ENCODE results near the gene IL18R1. TPM values are rescaled to one million over a fixed set of nuclear protein-coding genes. Genes with fewer than 3 reads are reported as not detected.

Gene IL18R1
- total RNA-seq, 3 donors from 2014 or later (not counting 1 experiment from before 2014, with no cell fraction given): 42.9 to 58.8 (median 46.7) TPM

DNA sequence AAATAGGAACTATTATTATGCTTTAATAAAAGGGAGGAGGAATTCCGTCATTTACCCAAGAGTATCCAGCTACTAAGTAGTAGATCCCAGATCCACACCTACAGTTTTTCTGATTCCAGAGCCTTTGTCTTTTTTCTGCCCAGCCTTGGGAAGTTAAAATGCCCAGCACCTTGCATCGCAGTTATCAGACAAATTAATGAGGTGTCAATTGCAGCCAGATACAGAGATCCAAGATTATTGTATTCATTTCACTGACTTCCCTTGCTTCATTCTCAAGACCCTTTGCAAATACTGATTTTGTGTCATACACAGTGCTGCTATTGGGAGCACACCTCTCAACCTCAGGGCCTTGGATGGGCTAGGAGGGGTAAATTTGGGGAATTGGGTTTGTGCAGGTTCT lies 1.1 kb downstream of the IL18R1 start:
- TF ChIP-seq, protein P1, sequence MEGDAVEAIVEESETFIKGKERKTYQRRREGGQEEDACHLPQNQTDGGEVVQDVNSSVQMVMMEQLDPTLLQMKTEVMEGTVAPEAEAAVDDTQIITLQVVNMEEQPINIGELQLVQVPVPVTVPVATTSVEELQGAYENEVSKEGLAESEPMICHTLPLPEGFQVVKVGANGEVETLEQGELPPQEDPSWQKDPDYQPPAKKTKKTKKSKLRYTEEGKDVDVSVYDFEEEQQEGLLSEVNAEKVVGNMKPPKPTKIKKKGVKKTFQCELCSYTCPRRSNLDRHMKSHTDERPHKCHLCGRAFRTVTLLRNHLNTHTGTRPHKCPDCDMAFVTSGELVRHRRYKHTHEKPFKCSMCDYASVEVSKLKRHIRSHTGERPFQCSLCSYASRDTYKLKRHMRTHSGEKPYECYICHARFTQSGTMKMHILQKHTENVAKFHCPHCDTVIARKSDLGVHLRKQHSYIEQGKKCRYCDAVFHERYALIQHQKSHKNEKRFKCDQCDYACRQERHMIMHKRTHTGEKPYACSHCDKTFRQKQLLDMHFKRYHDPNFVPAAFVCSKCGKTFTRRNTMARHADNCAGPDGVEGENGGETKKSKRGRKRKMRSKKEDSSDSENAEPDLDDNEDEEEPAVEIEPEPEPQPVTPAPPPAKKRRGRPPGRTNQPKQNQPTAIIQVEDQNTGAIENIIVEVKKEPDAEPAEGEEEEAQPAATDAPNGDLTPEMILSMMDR (IDR thresholded peaks at IDR 0.05): no peak
- no peaks in the 10 kb centered on the region for H3K27me3 Mint-ChIP-seq (ENCODE audit: low read depth in 2 of 2)
- peak overlapping the region; percentile 90 to 97 for H3K27ac Mint-ChIP-seq
- intact Hi-C loops (cut with micrococcal nuclease): loop anchor here (1.0 to 5.0 kb wide), 5 partner anchors 8 to 529 kb away; no protein-coding TSS in a partner anchor
- no peaks in the 10 kb centered on the region for H3K36me3 Mint-ChIP-seq
- ATAC-seq (no peak), DNase-seq (peak in 1 of 2 donors; percentile 11)
- peak overlapping the region; percentile 94 for H3K27ac ChIP-seq (ENCODE audit: low read length)
- H3K4me3 ChIP-seq (ENCODE audit: low read length): peak overlapping the region; percentile 98
- H3K9me3 ChIP-seq (ENCODE audit: control insufficient read depth, insufficient read depth, low read length): no peaks in the 10 kb centered on the region
- H3K4me1 Mint-ChIP-seq: peaks cover 48 to 54% of the 10 kb centered on the region in 2 donors
- H3K27me3 ChIP-seq (ENCODE audit: control insufficient read depth, insufficient read depth, low read length): no peaks in the 10 kb centered on the region
- 73% methylated on average over 2 of the region's 2 CpGs for WGBS (ENCODE audit: insufficient coverage)
- H3K36me3 ChIP-seq (ENCODE audit: control insufficient read depth, insufficient read depth, low read length): peaks cover 1% of the 10 kb centered on the region
- H3K4me1 ChIP-seq (ENCODE audit: control insufficient read depth, insufficient read depth, low read length): peaks cover 36% of the 10 kb centered on the region
- H3K9me3 Mint-ChIP-seq: no peaks in the 10 kb centered on the region
- H3K4me3 Mint-ChIP-seq: peak overlapping the region; percentile 99

DNA sequence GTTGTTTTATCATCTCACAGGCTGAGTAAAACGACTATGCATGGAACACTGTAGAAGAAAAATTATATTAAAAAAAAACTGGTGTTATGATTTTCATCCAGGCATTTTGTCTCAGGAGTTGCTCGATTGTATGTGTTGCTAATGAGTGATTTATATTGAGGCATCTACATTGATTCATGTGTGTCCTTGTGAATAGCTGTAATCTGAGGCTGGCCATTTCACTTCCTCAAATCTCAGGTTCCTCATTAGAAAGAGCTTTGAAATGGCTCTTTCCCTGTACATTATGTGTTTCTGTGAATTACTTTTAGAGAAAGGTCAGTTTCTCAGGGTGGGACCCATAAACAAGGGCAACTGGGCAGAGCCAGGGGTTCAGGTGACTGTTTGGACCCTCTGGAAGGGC lies 2.3 kb downstream of the IL18R1 start:
- intact Hi-C loops (cut with micrococcal nuclease): loop anchor here (1.0 to 5.0 kb wide), 5 partner anchors 56 to 531 kb away; no protein-coding TSS in a partner anchor
- Mint-ChIP-seq H3K4me1 (peaks cover 57 to 58% of the 10 kb centered on the region in 2 donors), H3K36me3 (peaks cover 6% of the 10 kb centered on the region), H3K27me3 (ENCODE audit: low read depth in 2 of 2) (no peaks in the 10 kb centered on the region), H3K9me3 (no peaks in the 10 kb centered on the region), H3K27ac (peak overlapping the region; percentile 90 to 97), H3K4me3 (peak overlapping the region; percentile 99)
- peaks cover 38% of the 10 kb centered on the region for H3K4me1 ChIP-seq (ENCODE audit: control insufficient read depth, insufficient read depth, low read length)
- ATAC-seq (no peak), DNase-seq (peak in 1 of 2 donors; percentile 11)
- peak overlapping the region; percentile 26 for H3K4me3 ChIP-seq (ENCODE audit: low read length)
- no peaks in the 10 kb centered on the region for H3K9me3 ChIP-seq (ENCODE audit: control insufficient read depth, insufficient read depth, low read length)
- no peaks in the 10 kb centered on the region for H3K27me3 ChIP-seq (ENCODE audit: control insufficient read depth, insufficient read depth, low read length)
- H3K27ac ChIP-seq (ENCODE audit: low read length): peak overlapping the region; percentile 44
- WGBS (ENCODE audit: insufficient coverage): 7% methylated on average over 1 of the region's 2 CpGs
- H3K36me3 ChIP-seq (ENCODE audit: control insufficient read depth, insufficient read depth, low read length): peaks cover 10% of the 10 kb centered on the region
- TF ChIP-seq, protein P1 (IDR thresholded peaks at IDR 0.05): no peak

DNA sequence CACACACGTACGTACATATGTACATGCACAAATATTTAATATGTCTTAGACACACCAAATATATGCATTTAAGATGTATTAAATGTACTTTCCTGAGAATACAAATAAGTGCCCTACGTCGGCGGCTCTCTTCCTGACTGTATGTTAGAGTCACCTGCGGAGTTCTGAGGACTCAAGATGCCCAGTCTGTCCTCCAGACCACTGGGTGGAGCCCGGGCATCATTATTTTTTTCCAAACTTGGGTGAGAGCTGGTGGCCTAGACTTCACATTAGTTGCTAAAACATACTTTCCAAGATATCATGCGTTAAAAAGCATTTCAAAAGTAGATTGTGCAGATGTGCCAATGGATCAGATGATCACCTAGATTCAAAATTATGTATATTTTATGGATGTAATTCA lies 2.9 kb downstream of the IL18R1 start:
- Histone ChIP-seq H3K9me3 (ENCODE audit: control insufficient read depth, insufficient read depth, low read length) (no peaks in the 10 kb centered on the region), H3K36me3 (ENCODE audit: control insufficient read depth, insufficient read depth, low read length) (peaks cover 15% of the 10 kb centered on the region), H3K4me3 (ENCODE audit: low read length) (peak overlapping the region; percentile 26), H3K27me3 (ENCODE audit: control insufficient read depth, insufficient read depth, low read length) (no peaks in the 10 kb centered on the region), H3K27ac (ENCODE audit: low read length) (no peak overlapping the region), H3K4me1 (ENCODE audit: control insufficient read depth, insufficient read depth, low read length) (peaks cover 38% of the 10 kb centered on the region)
- Mint-ChIP-seq H3K4me3 (peak overlapping the region; percentile 67), H3K4me1 (peaks cover 63 to 64% of the 10 kb centered on the region in 2 donors), H3K36me3 (peaks cover 12% of the 10 kb centered on the region), H3K9me3 (no peaks in the 10 kb centered on the region), H3K27me3 (ENCODE audit: low read depth in 2 of 2) (no peaks in the 10 kb centered on the region), H3K27ac (peak overlapping the region; percentile 90 to 97)
- TF ChIP-seq, protein P1 (IDR thresholded peaks at IDR 0.05): no peak
- WGBS (ENCODE audit: insufficient coverage): 53% methylated on average over 5 of the region's 8 CpGs
- ATAC-seq (no peak), DNase-seq (peak in 1 of 2 donors; percentile 46)
- intact Hi-C loops (cut with micrococcal nuclease): loop anchor here (1.0 to 5.0 kb wide), 5 partner anchors 56 to 531 kb away; no protein-coding TSS in a partner anchor

DNA sequence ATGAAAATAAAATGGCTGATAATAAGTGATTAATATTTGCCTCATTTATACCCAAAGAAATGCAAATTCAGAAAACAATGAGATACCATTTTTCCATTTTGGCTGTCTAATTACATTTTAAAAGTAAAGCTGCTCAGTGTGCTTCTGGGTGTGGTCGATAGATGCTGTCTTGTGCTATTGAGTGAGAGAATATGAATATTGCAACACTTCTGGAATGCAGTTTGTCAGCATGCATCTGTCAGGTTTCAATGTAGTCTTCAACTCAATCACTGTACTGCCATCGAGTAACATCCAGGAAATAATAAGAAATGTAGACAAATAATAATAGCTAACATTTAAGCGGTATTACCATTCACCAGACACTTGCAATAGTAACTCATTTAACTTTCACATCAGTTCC lies 3.9 kb downstream of the IL18R1 start:
- Mint-ChIP-seq H3K9me3 (no peaks in the 10 kb centered on the region), H3K27ac (peak overlapping the region; percentile 90 to 97), H3K27me3 (ENCODE audit: low read depth in 2 of 2) (no peaks in the 10 kb centered on the region), H3K4me3 (no peak overlapping the region), H3K4me1 (peaks cover 72% of the 10 kb centered on the region in 2 donors), H3K36me3 (peaks cover 14% of the 10 kb centered on the region)
- 73% methylated on average over 1 of the region's 3 CpGs for WGBS (ENCODE audit: insufficient coverage)
- Histone ChIP-seq H3K27me3 (ENCODE audit: control insufficient read depth, insufficient read depth, low read length) (no peaks in the 10 kb centered on the region), H3K9me3 (ENCODE audit: control insufficient read depth, insufficient read depth, low read length) (no peaks in the 10 kb centered on the region), H3K36me3 (ENCODE audit: control insufficient read depth, insufficient read depth, low read length) (peaks cover 26% of the 10 kb centered on the region), H3K4me1 (ENCODE audit: control insufficient read depth, insufficient read depth, low read length) (peaks cover 38% of the 10 kb centered on the region), H3K4me3 (ENCODE audit: low read length) (no peak overlapping the region), H3K27ac (ENCODE audit: low read length) (no peak overlapping the region)
- ATAC-seq (no peak), DNase-seq (no peak)
- intact Hi-C loops (cut with micrococcal nuclease): loop anchor here (5.0 kb wide), 4 partner anchors 57 to 532 kb away; no protein-coding TSS in a partner anchor
- TF ChIP-seq, protein P1 (IDR thresholded peaks at IDR 0.05): no peak

All from natural killer cell (primary cell).